ENCODE data around the gene SLC25A3. TPM values are rescaled to one million over a fixed set of nuclear protein-coding genes. Genes with fewer than 3 reads are reported as not detected.
"Not testable (repeated sequence)": the region's sequence is repeated elsewhere in the genome, so short reads cannot be mapped to it uniquely, and the experiment has no call there.

Gene SLC25A3
- total RNA-seq, 4 donors from 2014 or later: 371 to 467 (median 424) TPM

DNA sequence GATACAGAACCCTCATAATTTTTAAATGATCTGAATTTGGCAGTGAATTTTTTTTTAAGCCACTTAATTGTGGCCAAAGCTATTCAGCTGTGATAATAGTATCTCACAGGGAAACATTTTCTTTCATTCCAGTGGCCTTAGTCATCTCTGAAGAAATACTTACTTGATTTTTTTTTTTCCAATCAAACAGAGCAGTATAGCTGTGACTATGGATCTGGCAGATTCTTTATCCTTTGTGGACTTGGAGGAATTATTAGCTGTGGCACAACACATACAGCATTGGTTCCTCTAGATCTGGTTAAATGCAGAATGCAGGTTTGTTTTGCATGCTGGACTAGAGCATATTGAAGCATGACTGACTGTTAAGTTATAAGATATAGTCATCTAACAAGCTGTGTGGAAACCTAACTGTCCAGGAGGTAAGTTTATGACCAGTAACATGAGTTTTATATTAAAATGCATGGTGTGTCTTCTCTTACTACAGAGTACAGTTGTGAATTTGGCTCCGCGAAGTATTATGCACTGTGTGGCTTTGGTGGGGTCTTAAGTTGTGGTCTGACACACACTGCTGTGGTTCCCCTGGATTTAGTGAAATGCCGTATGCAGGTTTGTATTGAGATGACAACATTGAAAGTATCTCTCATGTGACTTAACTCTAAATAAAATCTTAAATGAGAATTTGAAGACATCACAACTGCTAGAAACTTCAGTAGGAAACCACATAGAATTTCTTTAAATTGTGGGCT, 1.9 kb downstream of the SLC25A3 start:
- WGBS, 2 donors: 65 to 71% methylated on average over 3 of the region's 3 CpGs
- no peak for DNase-seq (ENCODE audit: low spot score in 2 of 2)
- intact Hi-C loops (cut with DNase I; ENCODE audit: low total_unique reads): no loop called here
- no peak for TF ChIP-seq POLR2A (IDR thresholded peaks at IDR 0.05)
- TF ChIP-seq, protein P1, sequence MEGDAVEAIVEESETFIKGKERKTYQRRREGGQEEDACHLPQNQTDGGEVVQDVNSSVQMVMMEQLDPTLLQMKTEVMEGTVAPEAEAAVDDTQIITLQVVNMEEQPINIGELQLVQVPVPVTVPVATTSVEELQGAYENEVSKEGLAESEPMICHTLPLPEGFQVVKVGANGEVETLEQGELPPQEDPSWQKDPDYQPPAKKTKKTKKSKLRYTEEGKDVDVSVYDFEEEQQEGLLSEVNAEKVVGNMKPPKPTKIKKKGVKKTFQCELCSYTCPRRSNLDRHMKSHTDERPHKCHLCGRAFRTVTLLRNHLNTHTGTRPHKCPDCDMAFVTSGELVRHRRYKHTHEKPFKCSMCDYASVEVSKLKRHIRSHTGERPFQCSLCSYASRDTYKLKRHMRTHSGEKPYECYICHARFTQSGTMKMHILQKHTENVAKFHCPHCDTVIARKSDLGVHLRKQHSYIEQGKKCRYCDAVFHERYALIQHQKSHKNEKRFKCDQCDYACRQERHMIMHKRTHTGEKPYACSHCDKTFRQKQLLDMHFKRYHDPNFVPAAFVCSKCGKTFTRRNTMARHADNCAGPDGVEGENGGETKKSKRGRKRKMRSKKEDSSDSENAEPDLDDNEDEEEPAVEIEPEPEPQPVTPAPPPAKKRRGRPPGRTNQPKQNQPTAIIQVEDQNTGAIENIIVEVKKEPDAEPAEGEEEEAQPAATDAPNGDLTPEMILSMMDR (IDR thresholded peaks at IDR 0.05): no peak
- H3K4me3 ChIP-seq (ENCODE audit: low read depth, poor library complexity, severe bottlenecking): no peak overlapping the region

DNA sequence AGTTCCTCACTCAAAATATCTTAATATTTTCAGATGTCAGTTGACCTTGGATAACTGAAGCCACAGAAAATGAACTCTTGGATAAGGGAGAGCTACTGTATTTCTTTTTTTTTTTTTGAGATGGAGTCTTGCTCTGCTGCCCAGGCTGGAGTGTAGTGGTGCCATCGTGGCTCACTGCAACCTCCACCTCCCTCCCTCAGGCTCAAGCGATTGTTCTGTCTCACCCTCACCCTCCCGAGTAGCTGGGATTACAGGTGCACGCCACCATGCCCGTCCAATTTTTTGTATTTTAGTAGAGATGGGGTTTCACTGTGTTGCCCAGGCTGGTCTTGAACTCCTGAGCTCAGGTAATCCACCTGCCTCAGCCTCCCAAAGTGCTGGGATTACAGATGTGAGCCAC, 3.8 kb downstream of the SLC25A3 start:
- 86 to 93% methylated on average over 5 of the region's 5 CpGs for WGBS, 2 donors
- DNase-seq (ENCODE audit: low spot score in 2 of 2); intact Hi-C loops (cut with DNase I; ENCODE audit: low total_unique reads); H3K4me3 ChIP-seq (ENCODE audit: low read depth, poor library complexity, severe bottlenecking): not testable (repeated sequence)

DNA sequence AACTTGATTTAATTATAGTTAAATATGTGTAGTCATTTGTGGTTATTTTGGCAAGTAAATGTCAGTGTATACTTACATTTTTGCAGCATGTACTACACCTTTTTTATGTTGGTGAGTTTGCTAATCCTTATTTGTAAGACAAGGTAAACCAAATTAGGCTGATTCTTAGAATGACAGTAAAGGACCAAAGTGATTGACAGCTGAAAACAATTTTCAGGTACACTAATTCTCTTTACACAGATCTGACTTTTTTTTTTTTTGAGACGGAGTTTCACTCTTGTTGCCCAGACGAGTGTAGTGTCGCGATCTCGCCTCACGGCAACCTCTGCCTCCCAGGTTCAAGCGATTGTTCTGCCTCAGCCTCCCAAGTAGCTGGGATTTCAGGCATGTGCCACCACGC, 8.4 kb downstream of the SLC25A3 start:
- H3K4me3 ChIP-seq (ENCODE audit: low read depth, poor library complexity, severe bottlenecking): no peak overlapping the region
- TF ChIP-seq, protein P1 (IDR thresholded peaks at IDR 0.05): no peak
- no peak for TF ChIP-seq POLR2A (IDR thresholded peaks at IDR 0.05)
- WGBS, 2 donors: 92 to 94% methylated on average over 8 of the region's 8 CpGs
- intact Hi-C loops (cut with DNase I; ENCODE audit: low total_unique reads): no loop called here
- no peak for DNase-seq (ENCODE audit: low spot score in 2 of 2)

DNA sequence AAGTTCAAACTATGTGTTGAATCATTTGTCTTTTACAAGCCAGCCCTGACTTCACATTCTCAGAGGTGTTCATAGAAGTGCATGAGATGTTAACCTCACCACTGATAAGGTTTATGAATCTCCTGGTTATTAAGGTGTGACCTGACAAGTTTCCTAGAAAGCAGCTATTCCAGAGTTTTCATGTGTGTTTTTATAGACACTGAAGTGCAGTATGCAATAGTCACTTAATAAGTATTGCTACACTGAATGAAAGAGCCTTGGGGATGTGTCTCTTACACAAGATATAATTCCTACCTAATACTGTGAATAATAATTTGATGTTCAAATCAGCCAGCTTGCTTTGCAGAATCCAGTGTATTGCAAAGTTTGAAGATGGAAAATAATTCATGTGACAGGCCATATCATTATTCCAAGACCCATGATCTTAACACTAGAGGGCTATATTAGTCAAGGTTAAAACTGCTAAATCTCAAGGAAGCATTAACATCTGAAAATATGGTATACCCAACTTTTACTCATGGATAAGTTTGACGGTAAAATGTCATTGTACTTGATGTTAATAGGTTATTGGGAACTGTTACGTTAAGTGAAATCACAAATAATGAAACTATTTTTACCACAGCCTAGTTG, 13.0 kb downstream of the SLC25A3 start:
- 66 to 73% methylated on average over 2 of the region's 2 CpGs for WGBS, 2 donors
- DNase-seq (ENCODE audit: low spot score in 2 of 2): no peak
- intact Hi-C loops (cut with DNase I; ENCODE audit: low total_unique reads): no loop called here
- no peak overlapping the region for H3K4me3 ChIP-seq (ENCODE audit: low read depth, poor library complexity, severe bottlenecking)
- TF ChIP-seq, protein P1 (IDR thresholded peaks at IDR 0.05): no peak
- no peak for TF ChIP-seq POLR2A (IDR thresholded peaks at IDR 0.05)

DNA sequence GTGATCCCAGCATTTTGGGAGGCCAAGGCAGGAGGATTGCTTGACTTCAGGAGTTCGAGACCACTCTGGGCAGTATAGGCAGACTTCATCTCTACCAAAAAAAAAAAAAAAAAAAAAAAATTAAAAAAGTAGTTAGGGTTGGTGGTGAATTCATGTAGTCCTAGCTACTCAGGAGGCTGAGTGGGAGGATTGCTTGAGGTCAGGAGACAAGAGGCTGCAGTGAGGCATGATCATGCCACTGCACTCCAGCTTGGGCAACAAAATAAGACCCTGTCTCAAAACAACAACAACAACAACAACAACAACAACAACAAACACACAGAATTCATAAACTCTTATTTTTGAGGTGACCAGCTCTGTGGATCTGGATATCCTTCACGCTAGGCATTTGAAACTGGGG, 17.1 kb downstream of the SLC25A3 start:
- WGBS, 2 donors: 87 to 98% methylated on average over 2 of the region's 2 CpGs
- DNase-seq (ENCODE audit: low spot score in 2 of 2): no peak
- intact Hi-C loops (cut with DNase I; ENCODE audit: low total_unique reads): no loop called here
- TF ChIP-seq, protein P1 (IDR thresholded peaks at IDR 0.05): no peak
- TF ChIP-seq POLR2A (IDR thresholded peaks at IDR 0.05): no peak
- H3K4me3 ChIP-seq (ENCODE audit: low read depth, poor library complexity, severe bottlenecking): no peak overlapping the region

DNA sequence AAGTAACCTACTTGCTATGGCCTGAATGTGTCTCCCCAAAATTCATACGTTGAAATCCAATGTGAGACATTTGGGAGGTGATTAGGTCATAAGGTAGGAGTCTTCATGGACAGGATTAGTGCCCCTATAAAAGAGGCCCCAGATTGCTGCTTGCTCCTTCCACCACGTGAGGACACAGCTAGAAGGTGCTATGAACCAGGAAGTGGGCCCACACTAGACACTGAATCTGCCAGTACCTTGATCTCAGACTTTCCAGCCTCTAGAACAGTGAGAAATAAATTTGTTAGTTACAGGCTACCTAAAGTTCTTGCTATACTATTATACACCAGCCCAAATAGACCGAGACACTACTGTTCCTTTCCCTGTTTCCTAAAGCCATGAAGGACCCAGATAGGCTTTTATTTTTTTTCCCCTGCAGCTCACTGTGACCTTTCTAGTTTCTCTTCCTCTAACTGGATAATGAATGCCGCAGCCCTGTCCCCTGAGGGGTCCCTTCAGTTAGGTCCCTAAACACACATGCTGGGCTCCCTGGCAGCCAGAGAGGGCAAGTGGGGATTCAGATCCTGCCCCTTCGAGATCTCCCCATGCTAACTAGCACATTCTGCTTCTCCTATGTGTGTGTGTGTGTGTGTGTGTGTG, 19.3 kb downstream of the SLC25A3 start:
- intact Hi-C loops (cut with DNase I; ENCODE audit: low total_unique reads): no loop called here
- no peak for TF ChIP-seq POLR2A (IDR thresholded peaks at IDR 0.05)
- TF ChIP-seq, protein P1 (IDR thresholded peaks at IDR 0.05): no peak

More for the DNA sequence above, 19.3 kb downstream of the SLC25A3 start:
- DNase-seq (ENCODE audit: low spot score in 2 of 2): no peak
- no peak overlapping the region for H3K4me3 ChIP-seq (ENCODE audit: low read depth, poor library complexity, severe bottlenecking)
- WGBS, 2 donors: 73 to 77% methylated on average over 5 of the region's 5 CpGs
